Activated CD4-positive, alpha-beta T cell treated with anti-CD3 and anti-CD28 coated beads, Interleukin-2, amount 10 ng/mL, durations not matched to agents 24 days and 14 days (primary cell): ENCODE measurements around the gene PSEN1. TPM values are rescaled to one million over a fixed set of nuclear protein-coding genes. Genes with fewer than 3 reads are reported as not detected.

Source experiments
- DNase-seq: peaks from one replicate; pipeline ENCODE4 v3.0.0; 2022
- H3K27ac Mint-ChIP-seq: one replicate; pipeline ENCODE4 v1.8.0; 2022; ENCODE audit warnings: mild to moderate bottlenecking, mixed read lengths
- H3K27me3 Mint-ChIP-seq: one replicate; pipeline ENCODE4 v1.8.0; 2022; ENCODE audit warnings: mixed read lengths
- H3K36me3 Mint-ChIP-seq: one replicate; pipeline ENCODE4 v1.8.0; 2022; ENCODE audit warnings: low read depth, mild to moderate bottlenecking, mixed read lengths
- H3K4me1 Mint-ChIP-seq: one replicate; pipeline ENCODE4 v1.8.0; 2021; ENCODE audit warnings: mixed read lengths
- H3K4me3 Mint-ChIP-seq: one replicate; pipeline ENCODE4 v1.8.0; 2022; ENCODE audit warnings: mild to moderate bottlenecking, moderate library complexity, mixed read lengths
- H3K9me3 Mint-ChIP-seq: one replicate; pipeline ENCODE4 v1.8.0; 2021; ENCODE audit warnings: mixed read lengths
- intact Hi-C: fragments of 100-400 bp; cut with micrococcal nuclease; formaldehyde crosslinking; loops from one replicate; pipeline ENCODE4 v1.15.1; 2023
- total RNA-seq: library from RNA; stranded (reverse); gene quantifications from 2 replicates; pipeline ENCODE4 v1.2.3, GENCODE V29; 2022

PSEN1 gene
- total RNA-seq, 1 donor from 2014 or later = 39.1 TPM

DNA sequence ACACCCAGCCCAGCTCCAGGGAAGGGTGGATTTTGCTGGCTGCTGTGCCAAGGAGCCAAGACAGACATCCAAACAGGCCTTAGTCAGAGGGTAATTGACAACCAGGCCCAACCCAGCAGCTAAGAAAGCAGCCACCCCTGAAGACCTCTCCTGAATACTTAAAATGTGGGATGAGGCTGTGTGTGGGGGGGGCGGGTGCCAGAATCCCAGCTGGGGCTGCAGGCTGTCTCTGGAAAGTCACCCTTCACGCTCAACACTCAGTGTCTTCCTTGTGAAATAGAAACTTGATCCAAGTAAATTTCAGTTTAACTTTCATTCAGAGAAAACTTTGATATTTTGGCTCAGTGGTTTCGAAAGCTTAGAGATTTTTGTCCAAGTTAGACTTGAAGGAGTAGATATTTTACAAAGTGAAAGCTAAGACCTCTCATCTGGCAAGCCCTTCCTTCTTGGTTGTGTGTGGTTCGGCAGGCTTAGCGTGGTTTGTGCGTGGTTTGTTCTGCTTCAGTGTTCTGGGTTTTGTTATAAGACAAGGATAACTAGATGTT lies 106.1 kb downstream of the PSEN1 start:
- no peak overlapping the region for H3K4me3 Mint-ChIP-seq
- H3K36me3 Mint-ChIP-seq = no peaks in the 10 kb centered on the region
- H3K27me3 Mint-ChIP-seq = peaks cover 65% of the 10 kb centered on the region
- intact Hi-C loops = no loop called here
- H3K4me1 Mint-ChIP-seq = peaks cover 22% of the 10 kb centered on the region
- H3K27ac Mint-ChIP-seq = no peak overlapping the region
- H3K9me3 Mint-ChIP-seq = no peaks in the 10 kb centered on the region
- DNase-seq = no peak

DNA sequence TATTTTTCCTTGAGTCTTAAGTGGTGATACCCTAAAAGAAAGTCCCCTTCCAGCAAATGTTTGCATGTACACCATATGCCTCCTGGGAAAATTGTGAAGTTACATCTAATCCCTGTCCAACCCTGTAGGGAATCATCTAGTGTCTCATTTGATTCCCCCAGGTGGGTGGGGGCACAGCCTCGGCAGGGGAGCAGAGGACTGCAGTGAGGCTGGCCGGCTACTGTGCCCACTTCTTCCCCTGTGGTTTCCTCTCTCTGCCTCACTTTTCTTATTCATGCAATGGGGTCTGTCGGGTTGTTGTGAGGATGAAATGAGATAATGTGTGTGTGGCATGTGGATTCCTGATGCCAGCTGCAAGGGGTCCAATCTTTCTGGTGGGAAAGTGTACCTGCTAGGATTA lies 107.0 kb downstream of the PSEN1 start:
- intact Hi-C loops = no loop called here
- no peak for DNase-seq

DNA sequence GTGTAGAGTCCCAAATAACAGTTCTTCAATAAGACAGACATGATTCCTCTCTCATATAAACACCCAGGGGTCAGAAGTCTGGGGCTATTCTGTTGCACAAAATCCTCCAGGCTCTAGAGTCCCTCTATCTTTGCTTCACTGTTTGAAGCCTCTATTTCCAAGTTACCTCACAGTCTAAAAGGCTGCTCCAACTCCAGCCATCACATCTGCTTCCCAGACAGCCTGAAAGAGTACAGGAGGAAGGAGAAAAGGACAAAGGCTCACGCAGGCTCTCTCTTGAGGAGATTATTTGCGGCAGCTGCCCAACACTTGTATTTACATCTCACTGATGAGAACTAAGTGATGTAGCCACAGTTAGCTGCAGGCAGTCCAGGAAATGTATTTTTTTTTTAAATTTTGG lies 107.4 kb downstream of the PSEN1 start:
- intact Hi-C loops = no loop called here
- H3K9me3 Mint-ChIP-seq = no peaks in the 10 kb centered on the region
- H3K4me1 Mint-ChIP-seq = peaks cover 30% of the 10 kb centered on the region
- H3K36me3 Mint-ChIP-seq = no peaks in the 10 kb centered on the region
- H3K27ac Mint-ChIP-seq = no peak overlapping the region
- H3K4me3 Mint-ChIP-seq = no peak overlapping the region
- DNase-seq = no peak
- peaks cover 59% of the 10 kb centered on the region for H3K27me3 Mint-ChIP-seq

More for the DNA sequence above, 107.0 kb downstream of the PSEN1 start:
- H3K4me1 Mint-ChIP-seq = peaks cover 29% of the 10 kb centered on the region
- no peak overlapping the region for H3K4me3 Mint-ChIP-seq
- no peaks in the 10 kb centered on the region for H3K36me3 Mint-ChIP-seq
- no peak overlapping the region for H3K27ac Mint-ChIP-seq
- H3K9me3 Mint-ChIP-seq = no peaks in the 10 kb centered on the region
- peaks cover 63% of the 10 kb centered on the region for H3K27me3 Mint-ChIP-seq

DNA sequence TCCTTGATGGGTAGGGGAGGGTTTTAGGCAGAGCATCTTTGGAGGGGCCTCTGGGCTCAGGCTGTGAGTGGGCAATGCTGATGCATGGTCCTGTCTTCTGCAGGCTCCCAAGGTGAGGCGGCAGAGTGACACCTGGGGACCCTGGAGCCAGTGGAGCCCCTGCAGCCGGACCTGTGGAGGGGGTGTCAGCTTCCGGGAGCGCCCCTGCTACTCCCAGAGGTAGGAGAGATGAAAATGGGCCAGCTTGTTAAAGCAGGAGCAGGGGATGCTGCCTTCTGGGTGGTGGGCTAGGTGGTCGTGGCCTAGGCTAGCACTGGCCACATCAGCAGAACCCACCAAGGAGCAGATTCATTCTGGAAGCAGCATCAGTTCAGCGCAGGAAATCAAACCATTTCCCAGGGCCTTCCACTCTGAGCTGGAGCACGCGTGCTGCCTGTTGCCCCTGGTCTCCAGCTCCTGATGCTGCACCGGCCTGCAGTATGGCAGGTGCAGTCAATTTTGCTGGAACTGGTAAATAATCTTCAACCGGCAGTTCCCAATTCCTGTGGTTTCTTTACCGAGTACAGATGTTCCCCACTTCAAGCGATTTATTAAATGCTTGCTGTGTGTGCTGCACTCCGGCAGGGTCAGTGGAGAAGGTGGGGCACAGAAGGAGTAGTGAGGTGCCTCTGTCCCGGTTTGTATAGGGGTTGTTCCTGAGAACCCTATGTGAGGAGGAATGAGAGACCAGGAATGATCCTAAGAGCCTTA lies 108.4 kb downstream of the PSEN1 start:
- Mint-ChIP-seq H3K27ac (no peak overlapping the region), H3K4me3 (peak overlapping the region; percentile 79), H3K36me3 (no peaks in the 10 kb centered on the region), H3K27me3 (peaks cover 52% of the 10 kb centered on the region), H3K4me1 (peaks cover 37% of the 10 kb centered on the region), H3K9me3 (no peaks in the 10 kb centered on the region)
- intact Hi-C loops = no loop called here
- DNase-seq = no peak

DNA sequence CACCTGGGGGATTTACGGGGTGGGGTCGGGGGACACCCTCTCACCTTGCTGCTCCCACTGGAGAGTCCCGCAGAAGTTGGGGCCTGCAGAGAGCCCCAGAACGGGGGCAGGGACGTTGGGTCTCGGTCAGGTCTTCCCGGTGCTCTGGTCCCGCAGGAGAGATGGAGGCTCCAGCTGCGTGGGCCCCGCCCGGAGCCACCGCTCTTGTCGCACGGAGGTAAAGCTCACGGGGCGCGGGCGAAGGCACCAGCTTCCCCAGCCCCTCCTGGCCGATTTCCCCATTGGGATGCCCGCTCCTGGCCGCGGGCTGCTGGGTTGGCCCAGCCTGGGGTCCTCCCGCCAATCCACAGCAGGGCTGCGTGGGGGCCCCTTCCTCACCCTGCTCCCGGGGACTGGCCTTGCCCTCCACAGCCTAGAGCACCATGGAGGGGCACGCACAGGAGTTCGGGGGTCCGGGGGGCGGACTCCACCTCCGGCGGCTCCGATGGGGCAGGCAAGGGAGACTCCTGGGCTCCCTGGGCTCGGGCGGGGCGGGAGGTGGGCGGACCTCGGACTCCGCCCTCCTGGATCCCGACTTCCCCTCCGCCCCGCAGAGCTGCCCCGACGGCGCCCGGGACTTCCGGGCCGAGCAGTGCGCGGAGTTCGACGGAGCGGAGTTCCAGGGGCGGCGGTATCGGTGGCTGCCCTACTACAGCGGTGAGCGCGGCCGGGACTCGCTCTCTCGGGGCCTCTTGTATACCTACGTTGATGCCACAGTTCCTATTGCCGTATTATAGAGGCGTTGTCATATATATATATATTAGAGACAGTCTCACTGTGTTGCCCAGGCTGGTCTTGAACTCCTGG lies 109.4 kb downstream of the PSEN1 start:
- H3K4me1 Mint-ChIP-seq = peaks cover 38% of the 10 kb centered on the region
- peaks cover 45% of the 10 kb centered on the region for H3K27me3 Mint-ChIP-seq
- no peak overlapping the region for H3K27ac Mint-ChIP-seq
- peak overlapping the region; percentile 79 for H3K4me3 Mint-ChIP-seq
- peak; percentile 87 for DNase-seq
- no peaks in the 10 kb centered on the region for H3K36me3 Mint-ChIP-seq
- no peaks in the 10 kb centered on the region for H3K9me3 Mint-ChIP-seq
- intact Hi-C loops = no loop called here

DNA sequence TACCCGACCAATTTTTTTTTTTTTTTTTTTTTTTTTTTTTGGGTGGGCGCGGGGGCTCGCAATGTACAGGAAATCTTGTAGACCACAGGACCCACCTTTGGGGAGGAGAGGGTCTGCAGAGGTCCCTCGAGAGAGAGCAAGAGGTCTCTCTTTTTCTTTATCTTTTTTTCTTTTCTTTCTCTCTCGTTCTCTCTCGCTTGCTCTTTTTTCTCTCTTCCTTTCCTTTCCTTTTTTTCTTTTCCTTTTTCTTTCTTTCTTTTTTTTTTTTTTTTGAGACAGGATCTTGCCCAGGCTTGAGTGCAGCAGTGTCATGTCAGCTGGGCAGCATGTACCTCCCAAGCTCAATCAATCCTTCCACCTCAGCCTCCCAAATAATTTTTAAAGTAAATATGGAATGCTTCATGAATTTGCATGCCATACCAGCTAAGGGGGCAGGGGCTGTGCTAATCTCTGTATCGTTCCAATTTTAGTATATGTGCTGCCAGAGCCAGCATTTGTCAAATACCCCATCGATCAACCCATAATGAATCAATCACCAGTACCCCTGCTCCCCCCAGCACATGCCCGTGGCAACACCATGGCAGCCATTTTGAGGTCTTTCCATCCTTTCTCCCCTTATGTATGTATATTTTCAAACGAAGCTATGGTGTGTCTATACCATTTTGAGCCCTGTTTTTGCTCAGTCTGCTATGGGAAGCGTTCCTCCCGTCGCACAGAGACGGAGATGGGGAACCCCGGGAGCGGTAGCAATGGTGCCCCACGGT lies 110.3 kb downstream of the PSEN1 start:
- Mint-ChIP-seq H3K27ac (no peak overlapping the region), H3K27me3 (peaks cover 37% of the 10 kb centered on the region), H3K36me3 (no peaks in the 10 kb centered on the region), H3K4me1 (peaks cover 38% of the 10 kb centered on the region), H3K9me3 (no peaks in the 10 kb centered on the region), H3K4me3 (peak overlapping the region; percentile 79)
- no peak for DNase-seq
- intact Hi-C loops = no loop called here

DNA sequence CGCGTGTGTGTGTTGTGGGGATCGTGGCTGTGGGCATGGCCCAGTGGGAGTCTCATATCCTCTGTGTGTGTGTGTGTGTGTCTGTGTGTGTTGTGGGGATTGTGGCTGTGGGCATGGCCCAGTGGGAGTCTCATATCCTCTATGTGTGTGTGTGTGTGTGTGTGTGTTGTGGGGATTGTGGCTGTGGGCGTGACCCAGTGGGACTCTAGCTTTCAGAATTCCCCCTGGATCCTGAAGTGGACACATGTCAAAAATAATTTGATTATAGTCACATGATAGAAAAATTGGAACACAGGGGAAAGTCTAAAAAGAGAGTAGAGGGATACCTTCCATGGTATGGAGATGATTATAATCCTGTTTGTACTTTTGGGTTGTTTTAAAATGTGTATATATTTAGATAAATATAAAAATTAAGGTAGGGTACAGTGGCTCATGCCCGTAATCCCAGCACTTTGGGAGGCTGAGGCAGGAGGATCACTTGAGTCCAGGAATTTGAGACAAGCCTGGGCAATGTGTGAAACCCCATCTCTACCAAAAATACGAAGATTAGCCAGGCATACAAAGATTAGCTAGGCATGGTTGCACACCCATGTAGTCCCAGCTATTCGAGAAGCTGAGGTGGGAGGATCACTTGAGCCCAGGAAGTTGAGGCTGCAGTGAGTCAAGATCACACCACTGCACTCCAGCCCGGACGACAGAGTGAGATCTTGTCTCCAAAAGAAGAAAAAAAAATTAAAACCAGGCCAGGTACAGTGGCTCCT lies 112.0 kb downstream of the PSEN1 start:
- Mint-ChIP-seq H3K4me1 (peaks cover 33% of the 10 kb centered on the region), H3K27me3 (peaks cover 26% of the 10 kb centered on the region), H3K36me3 (no peaks in the 10 kb centered on the region), H3K9me3 (no peaks in the 10 kb centered on the region), H3K27ac (peak overlapping the region; percentile 59), H3K4me3 (peak overlapping the region; percentile 7)
- intact Hi-C loops = no loop called here
- DNase-seq = no peak

DNA sequence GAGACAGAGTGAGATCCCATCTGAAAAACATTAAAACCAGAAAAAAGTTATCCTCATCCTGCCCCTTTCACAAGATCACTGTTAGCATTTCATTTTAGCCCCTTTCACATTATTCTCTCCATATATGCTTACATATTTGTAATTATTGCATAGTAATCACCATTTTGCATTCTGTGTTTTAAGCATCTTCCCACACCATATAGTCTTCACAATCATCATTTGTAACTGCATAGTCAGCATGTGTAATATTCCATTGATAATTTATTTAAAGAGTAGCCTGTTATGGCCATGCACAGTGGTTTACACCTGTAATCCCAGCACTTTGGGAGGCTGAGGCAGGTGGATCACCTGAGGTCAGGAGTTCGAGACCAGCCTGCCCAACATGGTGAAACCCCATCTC lies 112.8 kb downstream of the PSEN1 start:
- Mint-ChIP-seq H3K4me3 (no peak overlapping the region), H3K4me1 (peaks cover 28% of the 10 kb centered on the region), H3K27ac (no peak overlapping the region), H3K27me3 (peaks cover 19% of the 10 kb centered on the region), H3K9me3 (no peaks in the 10 kb centered on the region), H3K36me3 (no peaks in the 10 kb centered on the region)
- no peak for DNase-seq
- intact Hi-C loops = no loop called here

DNA sequence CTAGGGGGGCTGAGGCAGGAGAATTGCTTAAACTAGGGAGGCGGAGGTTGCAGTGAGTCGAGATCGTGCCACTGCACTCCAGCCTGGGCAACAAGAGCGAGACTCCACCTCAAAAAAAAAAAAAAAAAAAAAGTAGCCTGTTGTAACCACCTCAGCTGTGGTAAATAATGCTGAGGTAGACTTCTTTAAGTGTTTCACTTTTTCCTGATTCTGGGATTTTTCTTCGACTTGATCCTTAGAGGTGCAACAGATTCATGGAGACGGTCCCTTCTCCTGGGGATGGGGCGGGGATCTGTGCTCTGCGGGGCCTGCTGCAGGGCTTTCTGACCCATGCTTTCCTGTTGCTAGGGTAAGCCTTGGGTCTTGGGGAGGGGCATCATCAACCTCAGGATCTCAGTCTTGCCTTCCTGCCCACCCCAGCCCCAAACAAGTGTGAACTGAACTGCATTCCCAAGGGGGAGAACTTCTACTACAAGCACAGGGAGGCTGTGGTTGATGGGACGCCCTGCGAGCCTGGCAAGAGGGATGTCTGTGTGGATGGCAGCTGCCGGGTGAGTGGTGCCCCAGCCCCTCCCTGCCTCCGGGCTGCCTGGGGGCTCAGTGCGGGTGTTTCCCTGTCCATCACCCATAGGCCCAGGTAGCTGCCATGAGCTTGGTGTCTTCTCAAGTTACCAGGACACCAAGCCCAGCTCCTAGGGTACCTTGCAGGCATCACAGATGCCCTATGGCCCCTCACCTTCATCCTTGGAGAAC lies 113.4 kb downstream of the PSEN1 start:
- intact Hi-C loops = no loop called here
- no peaks in the 10 kb centered on the region for H3K36me3 Mint-ChIP-seq
- no peak overlapping the region for H3K27ac Mint-ChIP-seq
- H3K4me3 Mint-ChIP-seq = no peak overlapping the region
- no peaks in the 10 kb centered on the region for H3K9me3 Mint-ChIP-seq
- DNase-seq = no peak
- peaks cover 28% of the 10 kb centered on the region for H3K4me1 Mint-ChIP-seq
- peaks cover 13% of the 10 kb centered on the region for H3K27me3 Mint-ChIP-seq

DNA sequence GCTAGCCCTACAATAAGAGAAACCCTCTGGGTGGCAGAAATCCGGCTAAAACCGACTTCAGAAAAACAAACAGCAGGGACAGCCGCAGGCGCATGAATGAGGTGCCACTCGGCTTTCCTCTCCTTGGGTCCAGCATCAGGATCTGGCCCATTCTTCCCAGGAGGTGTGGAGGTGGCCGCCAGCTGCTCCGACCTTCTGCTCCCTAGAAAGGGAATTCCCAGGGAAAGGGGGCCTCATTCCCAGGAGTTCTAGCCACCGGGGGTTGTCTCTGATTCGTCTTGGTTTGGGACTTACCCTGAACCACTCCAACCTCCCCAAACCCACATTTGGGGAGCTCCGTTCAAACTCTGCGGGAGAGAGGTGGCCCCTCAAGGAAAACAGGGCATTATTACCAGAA lies 114.0 kb downstream of the PSEN1 start:
- peaks cover 8% of the 10 kb centered on the region for H3K27me3 Mint-ChIP-seq
- intact Hi-C loops = no loop called here
- H3K4me3 Mint-ChIP-seq = no peak overlapping the region
- no peak overlapping the region for H3K27ac Mint-ChIP-seq
- H3K36me3 Mint-ChIP-seq = no peaks in the 10 kb centered on the region
- peaks cover 29% of the 10 kb centered on the region for H3K4me1 Mint-ChIP-seq
- H3K9me3 Mint-ChIP-seq = no peaks in the 10 kb centered on the region
- no peak for DNase-seq

DNA sequence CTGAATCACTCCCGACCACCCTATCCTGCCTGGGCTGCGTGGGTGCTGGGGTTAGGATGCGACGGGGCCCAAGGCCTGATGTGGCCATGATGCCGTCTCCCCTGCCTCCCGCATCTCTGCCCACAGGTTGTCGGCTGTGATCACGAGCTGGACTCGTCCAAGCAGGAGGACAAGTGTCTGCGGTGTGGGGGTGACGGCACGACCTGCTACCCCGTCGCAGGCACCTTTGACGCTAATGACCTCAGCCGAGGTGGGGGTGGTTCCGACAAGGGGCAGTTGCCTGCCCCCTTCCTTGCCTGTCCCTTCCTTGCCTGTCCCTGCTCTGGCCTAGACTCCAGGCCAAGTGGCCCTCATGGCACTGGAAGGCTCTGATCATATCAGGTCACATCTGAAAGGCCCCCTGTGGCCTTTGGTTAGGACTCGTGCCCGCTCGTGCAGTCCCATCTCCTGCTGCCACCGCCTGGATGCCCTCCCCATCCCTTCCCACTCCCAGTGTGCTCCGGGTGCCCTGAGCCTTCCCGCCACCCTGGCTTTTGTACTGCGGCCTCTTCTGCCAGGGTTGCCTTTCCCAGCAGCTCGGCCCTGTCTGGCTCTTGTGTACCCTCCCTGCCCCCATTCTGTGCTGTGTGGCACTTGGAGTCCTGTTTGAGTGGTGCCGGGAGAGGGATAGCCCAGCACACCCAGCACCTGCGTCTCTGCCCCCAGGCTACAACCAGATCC lies 114.6 kb downstream of the PSEN1 start:
- H3K36me3 Mint-ChIP-seq = no peaks in the 10 kb centered on the region
- DNase-seq = no peak
- intact Hi-C loops = no loop called here
- H3K27me3 Mint-ChIP-seq = peaks cover 7% of the 10 kb centered on the region
- peaks cover 30% of the 10 kb centered on the region for H3K4me1 Mint-ChIP-seq
- H3K4me3 Mint-ChIP-seq = no peak overlapping the region
- H3K9me3 Mint-ChIP-seq = no peaks in the 10 kb centered on the region
- no peak overlapping the region for H3K27ac Mint-ChIP-seq

DNA sequence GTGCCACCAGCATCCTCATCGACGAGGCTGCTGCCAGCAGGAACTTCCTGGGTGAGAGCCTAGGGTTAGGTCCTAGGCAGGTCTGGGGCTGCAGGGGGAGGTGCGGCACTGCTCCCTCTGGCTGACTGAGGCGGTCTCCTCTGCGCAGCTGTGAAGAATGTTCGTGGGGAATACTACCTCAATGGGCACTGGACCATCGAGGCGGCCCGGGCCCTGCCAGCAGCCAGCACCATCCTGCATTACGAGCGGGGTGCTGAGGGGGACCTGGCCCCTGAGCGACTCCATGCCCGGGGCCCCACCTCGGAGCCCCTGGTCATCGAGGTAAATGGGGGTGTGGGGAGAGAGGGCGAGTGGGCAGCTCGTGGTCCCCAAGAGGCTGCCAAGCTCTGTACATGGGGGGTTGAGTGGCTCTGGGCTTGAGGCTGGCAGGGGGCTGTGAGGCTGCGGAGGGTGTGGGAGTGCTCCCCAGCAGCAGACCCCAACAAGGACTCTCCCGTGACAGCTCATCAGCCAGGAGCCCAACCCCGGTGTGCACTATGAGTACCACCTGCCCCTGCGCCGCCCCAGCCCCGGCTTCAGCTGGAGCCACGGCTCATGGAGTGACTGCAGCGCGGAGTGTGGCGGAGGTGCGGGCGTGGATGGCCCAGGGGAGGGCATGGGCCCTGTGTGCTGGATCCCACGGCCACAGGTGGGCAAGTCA lies 115.4 kb downstream of the PSEN1 start:
- Mint-ChIP-seq H3K36me3 (no peaks in the 10 kb centered on the region), H3K4me3 (no peak overlapping the region), H3K27me3 (peaks cover 5% of the 10 kb centered on the region), H3K9me3 (no peaks in the 10 kb centered on the region), H3K4me1 (peaks cover 27% of the 10 kb centered on the region), H3K27ac (no peak overlapping the region)
- intact Hi-C loops = no loop called here
- no peak for DNase-seq
